Prostate gland (tissue), 2 donors: ENCODE results near the gene NASP. TPM values are rescaled to one million over a fixed set of nuclear protein-coding genes. Genes with fewer than 3 reads are reported as not detected.

ENCODE experiments used
- small RNA-seq, 2 donors: library from RNA; depleted of rRNA; stranded (forward); fragments of <200 nt; gene quantifications; one replicate each; pipeline ENCODE3, GENCODE V24; 2016
- total RNA-seq, 2 donors: library from RNA; depleted of rRNA; stranded (reverse); fragments of >200 nt; gene quantifications; one replicate each; pipeline ENCODE4 v1.1.0, GENCODE V29; 2016

Gene NASP
- total RNA-seq, 2 donors from 2014 or later = 66.5 to 115 TPM

Small RNA genes lying within 50 kb of the gene (small RNA-seq; reads per million reads assigned to genes)
- 0 reads per million in 2 donors for gene AL355480.1
- 0 reads per million in 2 donors for gene AL355480.2
- gene AL355480.3 = 0 reads per million in 2 donors
- 0 reads per million in 2 donors for gene AL355480.4

Other genes with a start within 250 kb of the NASP start
- 10 to 100 TPM; 14.8 to 15.7 TPM for gene TOE1, start 243.9 kb upstream of the NASP start, total RNA-seq
- gene MUTYH, start 243.6 kb upstream of the NASP start, total RNA-seq = 10 to 100 TPM; 20.1 to 27.4 TPM
- 10 to 100 TPM; 21.4 to 26.4 TPM for gene TESK2, start 92.9 kb upstream of the NASP start, total RNA-seq
- 1 to 10 TPM; 1.6 to 1.7 TPM for gene CCDC163, start 84.0 kb upstream of the NASP start, total RNA-seq
- 1 to 10 TPM; 5.2 to 6.7 TPM for gene MMACHC, start 83.7 kb upstream of the NASP start, total RNA-seq
- gene PRDX1, start 62.2 kb upstream of the NASP start, total RNA-seq = 100 to 1,000 TPM; 210 to 335 TPM
- gene AKR1A1, start 33.2 kb upstream of the NASP start, total RNA-seq = 100 to 1,000 TPM in 1 of 2 donors, 10 to 100 TPM in 1; 49.7 to 132 TPM
- 1 to 10 TPM; 1.3 to 3.8 TPM for gene CCDC17, start 40.0 kb downstream of the NASP start, total RNA-seq
- 100 to 1,000 TPM; 120 to 153 TPM for gene GPBP1L1, start 102.5 kb downstream of the NASP start, total RNA-seq
- gene TMEM69, start 104.1 kb downstream of the NASP start, total RNA-seq = 10 to 100 TPM; 29.6 to 32.9 TPM
- 10 to 100 TPM; 14.8 to 16.1 TPM for gene IPP, start 166.6 kb downstream of the NASP start, total RNA-seq
- 10 to 100 TPM; 25.2 to 81.3 TPM for gene MAST2, start 219.6 kb downstream of the NASP start, total RNA-seq